WTC11 (cell line): ENCODE measurements around the gene C2CD4A. TPM values are rescaled to one million over a fixed set of nuclear protein-coding genes. Genes with fewer than 3 reads are reported as not detected.

Experiments
- ATAC-seq: fragments of 200-7000 bp; cut with Tn5 transposase; 2 replicates; pipeline ENCODE4 v1.10.0; 2021; ENCODE audit warnings: mild to moderate bottlenecking, moderate library complexity
- CTCF ChIA-PET: fragments of 300-600 bp; sonication (Branson Sonifier 250); formaldehyde crosslinking; loops from one replicate; lab custom pipeline; 2021; ENCODE audit warnings: antibody characterized with exemption; lab: Charles Lee
- POLR2A ChIA-PET: fragments of 350-600 bp; sonication (Branson Sonifier 250); formaldehyde crosslinking; loops from one replicate; lab custom pipeline; 2021; ENCODE audit warnings: antibody characterized with exemption; lab: Charles Lee
- DNase-seq: peaks from one replicate; pipeline ENCODE4 v3.0.0; 2021; ENCODE audit warnings: low spot score
- H3K27ac Mint-ChIP-seq: 2 replicates; pipeline ENCODE4 v1.8.0; 2021; ENCODE audit warnings: mixed read lengths
- H3K27me3 Mint-ChIP-seq: 2 replicates; pipeline ENCODE4 v1.8.0; 2021; ENCODE audit warnings: low read depth, mild to moderate bottlenecking, moderate library complexity, mixed read lengths
- H3K36me3 Mint-ChIP-seq: 2 replicates; pipeline ENCODE4 v1.8.0; 2021; ENCODE audit warnings: mixed read lengths
- H3K4me1 Mint-ChIP-seq: 2 replicates; pipeline ENCODE4 v1.8.0; 2022; ENCODE audit warnings: mixed read lengths
- H3K4me3 Mint-ChIP-seq: 2 replicates; pipeline ENCODE4 v1.8.0; 2021; ENCODE audit warnings: mild to moderate bottlenecking, moderate library complexity, mixed read lengths
- H3K9me3 Mint-ChIP-seq: 2 replicates; pipeline ENCODE4 v1.8.0; 2021; ENCODE audit warnings: mixed read lengths
- ELF4 ChIP-seq: sonication (generic); formaldehyde crosslinking; IDR thresholded peaks from 2 replicates; pipeline ENCODE4 v1.8.1; 2022; ENCODE audit warnings: low read depth, mild to moderate bottlenecking, moderate library complexity, missing genetic modification reagents
- HMGA2 ChIP-seq: fragments of 250-450 bp; sonication (Bioruptor Pico); IDR thresholded peaks from 2 replicates; pipeline ENCODE4 v1.4.0; 2021; ENCODE audit warnings: mild to moderate bottlenecking, moderate library complexity
- JAZF1 ChIP-seq: fragments of 250-450 bp; sonication (Bioruptor Pico); IDR thresholded peaks from 2 replicates; pipeline ENCODE4 v1.9.0; 2021; ENCODE audit warnings: moderate library complexity, mild to moderate bottlenecking, inconsistent platforms
- KAT7 ChIP-seq: sonication (generic); formaldehyde crosslinking; IDR thresholded peaks from 2 replicates; pipeline ENCODE4 v1.8.1; 2023; ENCODE audit warnings: missing genetic modification reagents, mild to moderate bottlenecking, borderline replicate concordance
- NFYB ChIP-seq: sonication (generic); formaldehyde crosslinking; conservative IDR thresholded peaks from 2 replicates; pipeline ENCODE4 v1.8.0; 2022; ENCODE audit warnings: low read depth, missing genetic modification reagents
- NR2C2 ChIP-seq: sonication (generic); formaldehyde crosslinking; IDR thresholded peaks from 2 replicates; pipeline ENCODE4 v1.8.0; 2022; ENCODE audit warnings: mild to moderate bottlenecking, missing genetic modification reagents
- RELA ChIP-seq: sonication (generic); formaldehyde crosslinking; IDR thresholded peaks from 2 replicates; pipeline ENCODE4 v1.8.1; 2022; ENCODE audit warnings: missing genetic modification reagents, mild to moderate bottlenecking, borderline replicate concordance
- ZNF138 ChIP-seq: sonication (generic); formaldehyde crosslinking; conservative IDR thresholded peaks from 2 replicates; pipeline ENCODE4 v1.8.1; 2022; ENCODE audit warnings: mild to moderate bottlenecking, moderate library complexity, missing genetic modification reagents
- ZNF232 ChIP-seq: sonication (generic); formaldehyde crosslinking; IDR thresholded peaks from 2 replicates; pipeline ENCODE4 v1.8.0; 2022; ENCODE audit warnings: mild to moderate bottlenecking, missing genetic modification reagents
- total RNA-seq: library from RNA; stranded (reverse); gene quantifications from 3 replicates; pipeline ENCODE4 v1.2.3, GENCODE V29; 2021
- TF ChIP-seq, protein P1 (sequence below): sonication (generic); formaldehyde crosslinking; IDR thresholded peaks from 2 replicates; pipeline ENCODE4 v1.8.1; 2023; ENCODE audit warnings: mild to moderate bottlenecking, missing genetic modification reagents, moderate library complexity
- TF ChIP-seq, protein P2 (sequence below): sonication (generic); formaldehyde crosslinking; IDR thresholded peaks from 2 replicates; pipeline ENCODE4 v1.8.0; 2022; ENCODE audit warnings: mild to moderate bottlenecking, missing genetic modification reagents
- TF ChIP-seq, protein P3 (sequence below): fragments of 200-600 bp; IDR thresholded peaks from 2 replicates; pipeline ENCODE4 v1.8.0; 2022; ENCODE audit warnings: antibody characterized with exemption
- TF ChIP-seq, protein P4 (sequence below): fragments of 250-450 bp; sonication (Bioruptor Pico); IDR thresholded peaks from 2 replicates; pipeline ENCODE4 v1.9.0; 2021; ENCODE audit warnings: mild to moderate bottlenecking, borderline replicate concordance
- TF ChIP-seq, protein P5 (sequence below): fragments of 250-450 bp; sonication (Bioruptor Pico); IDR thresholded peaks from 2 replicates; pipeline ENCODE4 v1.8.0; 2021; ENCODE audit warnings: mild to moderate bottlenecking

Gene C2CD4A
- total RNA-seq, 1 experiment from 2014 or later = 0.42 TPM

DNA sequence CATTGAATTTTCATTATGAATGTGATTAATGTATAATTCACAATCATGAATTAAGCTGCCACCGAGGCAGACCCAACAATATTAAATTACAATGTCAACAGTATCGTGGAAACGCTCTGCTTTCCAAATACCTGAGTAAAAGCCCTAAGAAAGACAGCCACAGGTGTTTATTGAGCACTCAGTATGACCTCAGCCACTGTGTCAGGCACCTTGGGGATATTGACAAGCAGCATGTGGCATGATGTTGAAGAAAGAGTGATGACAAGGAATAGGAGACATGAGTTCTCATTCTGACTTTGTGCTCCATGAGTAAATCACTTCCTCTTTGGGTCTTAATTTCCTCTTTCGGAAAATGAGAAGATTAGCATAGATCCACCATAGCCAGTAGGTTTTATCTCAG, 12.8 kb downstream of the C2CD4A start (continued):
- TF ChIP-seq NFYB (CRISPR knock-in tag) (no peak), HMGA2 (CRISPR knock-in tag) (no peak), ZNF138 (no peak)
- TF ChIP-seq, protein P1, sequence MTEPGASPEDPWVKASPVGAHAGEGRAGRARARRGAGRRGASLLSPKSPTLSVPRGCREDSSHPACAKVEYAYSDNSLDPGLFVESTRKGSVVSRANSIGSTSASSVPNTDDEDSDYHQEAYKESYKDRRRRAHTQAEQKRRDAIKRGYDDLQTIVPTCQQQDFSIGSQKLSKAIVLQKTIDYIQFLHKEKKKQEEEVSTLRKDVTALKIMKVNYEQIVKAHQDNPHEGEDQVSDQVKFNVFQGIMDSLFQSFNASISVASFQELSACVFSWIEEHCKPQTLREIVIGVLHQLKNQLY (CRISPR knock-in tag) = no peak
- TF ChIP-seq, protein P2, sequence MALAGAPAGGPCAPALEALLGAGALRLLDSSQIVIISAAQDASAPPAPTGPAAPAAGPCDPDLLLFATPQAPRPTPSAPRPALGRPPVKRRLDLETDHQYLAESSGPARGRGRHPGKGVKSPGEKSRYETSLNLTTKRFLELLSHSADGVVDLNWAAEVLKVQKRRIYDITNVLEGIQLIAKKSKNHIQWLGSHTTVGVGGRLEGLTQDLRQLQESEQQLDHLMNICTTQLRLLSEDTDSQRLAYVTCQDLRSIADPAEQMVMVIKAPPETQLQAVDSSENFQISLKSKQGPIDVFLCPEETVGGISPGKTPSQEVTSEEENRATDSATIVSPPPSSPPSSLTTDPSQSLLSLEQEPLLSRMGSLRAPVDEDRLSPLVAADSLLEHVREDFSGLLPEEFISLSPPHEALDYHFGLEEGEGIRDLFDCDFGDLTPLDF (CRISPR knock-in tag) = no peak

DNA sequence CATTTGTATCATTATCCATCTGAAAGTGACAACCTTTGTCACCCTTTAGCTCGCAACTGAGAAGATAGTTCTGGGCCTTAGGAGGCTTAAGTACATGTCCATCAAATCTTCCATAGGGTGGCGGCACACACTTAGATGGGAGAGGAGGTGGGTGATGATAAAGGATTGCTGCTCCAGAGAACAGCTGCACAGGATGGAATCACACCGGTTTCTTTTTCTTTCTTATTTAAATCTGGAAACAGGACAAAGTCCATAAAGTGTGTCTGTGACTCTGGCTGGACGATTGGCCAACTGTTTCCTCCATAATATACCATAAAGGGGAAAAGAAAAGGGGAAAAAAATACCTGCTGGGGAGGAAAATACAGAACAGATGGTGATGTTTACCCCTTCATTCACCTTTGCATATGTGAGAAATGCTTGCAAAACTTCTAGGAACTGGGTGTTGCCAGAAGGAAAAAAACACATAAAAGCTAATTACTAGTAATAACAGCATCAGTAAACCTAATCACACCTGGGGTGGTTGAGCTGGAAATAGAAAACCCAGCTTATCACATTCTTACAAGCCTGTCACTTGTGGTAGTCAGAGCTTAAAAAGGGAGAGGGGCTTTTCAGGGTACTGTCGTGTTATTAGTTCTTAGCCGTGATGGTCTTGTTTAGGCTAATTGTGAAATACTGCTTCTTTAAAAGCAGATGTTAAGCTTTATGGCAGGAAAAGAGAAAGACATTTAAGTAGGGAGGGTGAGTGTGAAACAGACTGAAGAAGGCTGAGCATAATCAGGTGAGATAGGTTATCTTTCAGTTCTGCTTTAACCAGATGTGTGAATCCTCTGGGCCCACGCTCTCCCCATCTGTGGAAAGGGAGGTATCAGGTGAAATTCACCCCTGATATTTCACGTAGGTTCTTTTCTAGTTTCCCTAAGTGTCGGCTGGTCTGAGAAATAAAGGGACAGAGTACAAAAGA, 16.7 kb downstream of the C2CD4A start:
- Mint-ChIP-seq H3K4me1 (no peaks in the 10 kb centered on the region), H3K27me3 (0 out of 2 replicates have a peak, but pooled peaks cover 5% of the 10 kb centered on the region), H3K36me3 (peaks cover 27% of the 10 kb centered on the region), H3K4me3 (no peak overlapping the region), H3K9me3 (peaks cover 40% of the 10 kb centered on the region), H3K27ac (no peak overlapping the region)
- CTCF ChIA-PET = interaction anchor here (0.8 to 1.6 kb wide), 2 partner anchors 9 to 171 kb away, joined by 3 read pairs; no protein-coding TSS in a partner anchor
- ATAC-seq = no peak
- POLR2A ChIA-PET = no interaction called here
- DNase-seq = no peak
- TF ChIP-seq NFYB (CRISPR knock-in tag) (no peak), ZNF232 (CRISPR knock-in tag) (no peak), RELA (CRISPR knock-in tag) (no peak), JAZF1 (CRISPR knock-in tag) (no peak), KAT7 (no peak), ELF4 (no peak), NR2C2 (CRISPR knock-in tag) (no peak)
- TF ChIP-seq, protein P3, sequence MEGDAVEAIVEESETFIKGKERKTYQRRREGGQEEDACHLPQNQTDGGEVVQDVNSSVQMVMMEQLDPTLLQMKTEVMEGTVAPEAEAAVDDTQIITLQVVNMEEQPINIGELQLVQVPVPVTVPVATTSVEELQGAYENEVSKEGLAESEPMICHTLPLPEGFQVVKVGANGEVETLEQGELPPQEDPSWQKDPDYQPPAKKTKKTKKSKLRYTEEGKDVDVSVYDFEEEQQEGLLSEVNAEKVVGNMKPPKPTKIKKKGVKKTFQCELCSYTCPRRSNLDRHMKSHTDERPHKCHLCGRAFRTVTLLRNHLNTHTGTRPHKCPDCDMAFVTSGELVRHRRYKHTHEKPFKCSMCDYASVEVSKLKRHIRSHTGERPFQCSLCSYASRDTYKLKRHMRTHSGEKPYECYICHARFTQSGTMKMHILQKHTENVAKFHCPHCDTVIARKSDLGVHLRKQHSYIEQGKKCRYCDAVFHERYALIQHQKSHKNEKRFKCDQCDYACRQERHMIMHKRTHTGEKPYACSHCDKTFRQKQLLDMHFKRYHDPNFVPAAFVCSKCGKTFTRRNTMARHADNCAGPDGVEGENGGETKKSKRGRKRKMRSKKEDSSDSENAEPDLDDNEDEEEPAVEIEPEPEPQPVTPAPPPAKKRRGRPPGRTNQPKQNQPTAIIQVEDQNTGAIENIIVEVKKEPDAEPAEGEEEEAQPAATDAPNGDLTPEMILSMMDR = no peak
- TF ChIP-seq, protein P4, sequence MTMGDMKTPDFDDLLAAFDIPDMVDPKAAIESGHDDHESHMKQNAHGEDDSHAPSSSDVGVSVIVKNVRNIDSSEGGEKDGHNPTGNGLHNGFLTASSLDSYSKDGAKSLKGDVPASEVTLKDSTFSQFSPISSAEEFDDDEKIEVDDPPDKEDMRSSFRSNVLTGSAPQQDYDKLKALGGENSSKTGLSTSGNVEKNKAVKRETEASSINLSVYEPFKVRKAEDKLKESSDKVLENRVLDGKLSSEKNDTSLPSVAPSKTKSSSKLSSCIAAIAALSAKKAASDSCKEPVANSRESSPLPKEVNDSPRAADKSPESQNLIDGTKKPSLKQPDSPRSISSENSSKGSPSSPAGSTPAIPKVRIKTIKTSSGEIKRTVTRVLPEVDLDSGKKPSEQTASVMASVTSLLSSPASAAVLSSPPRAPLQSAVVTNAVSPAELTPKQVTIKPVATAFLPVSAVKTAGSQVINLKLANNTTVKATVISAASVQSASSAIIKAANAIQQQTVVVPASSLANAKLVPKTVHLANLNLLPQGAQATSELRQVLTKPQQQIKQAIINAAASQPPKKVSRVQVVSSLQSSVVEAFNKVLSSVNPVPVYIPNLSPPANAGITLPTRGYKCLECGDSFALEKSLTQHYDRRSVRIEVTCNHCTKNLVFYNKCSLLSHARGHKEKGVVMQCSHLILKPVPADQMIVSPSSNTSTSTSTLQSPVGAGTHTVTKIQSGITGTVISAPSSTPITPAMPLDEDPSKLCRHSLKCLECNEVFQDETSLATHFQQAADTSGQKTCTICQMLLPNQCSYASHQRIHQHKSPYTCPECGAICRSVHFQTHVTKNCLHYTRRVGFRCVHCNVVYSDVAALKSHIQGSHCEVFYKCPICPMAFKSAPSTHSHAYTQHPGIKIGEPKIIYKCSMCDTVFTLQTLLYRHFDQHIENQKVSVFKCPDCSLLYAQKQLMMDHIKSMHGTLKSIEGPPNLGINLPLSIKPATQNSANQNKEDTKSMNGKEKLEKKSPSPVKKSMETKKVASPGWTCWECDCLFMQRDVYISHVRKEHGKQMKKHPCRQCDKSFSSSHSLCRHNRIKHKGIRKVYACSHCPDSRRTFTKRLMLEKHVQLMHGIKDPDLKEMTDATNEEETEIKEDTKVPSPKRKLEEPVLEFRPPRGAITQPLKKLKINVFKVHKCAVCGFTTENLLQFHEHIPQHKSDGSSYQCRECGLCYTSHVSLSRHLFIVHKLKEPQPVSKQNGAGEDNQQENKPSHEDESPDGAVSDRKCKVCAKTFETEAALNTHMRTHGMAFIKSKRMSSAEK = no peak
- TF ChIP-seq, protein P5, sequence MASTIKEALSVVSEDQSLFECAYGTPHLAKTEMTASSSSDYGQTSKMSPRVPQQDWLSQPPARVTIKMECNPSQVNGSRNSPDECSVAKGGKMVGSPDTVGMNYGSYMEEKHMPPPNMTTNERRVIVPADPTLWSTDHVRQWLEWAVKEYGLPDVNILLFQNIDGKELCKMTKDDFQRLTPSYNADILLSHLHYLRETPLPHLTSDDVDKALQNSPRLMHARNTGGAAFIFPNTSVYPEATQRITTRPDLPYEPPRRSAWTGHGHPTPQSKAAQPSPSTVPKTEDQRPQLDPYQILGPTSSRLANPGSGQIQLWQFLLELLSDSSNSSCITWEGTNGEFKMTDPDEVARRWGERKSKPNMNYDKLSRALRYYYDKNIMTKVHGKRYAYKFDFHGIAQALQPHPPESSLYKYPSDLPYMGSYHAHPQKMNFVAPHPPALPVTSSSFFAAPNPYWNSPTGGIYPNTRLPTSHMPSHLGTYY = no peak
